GM18499 (cell line): ENCODE results near the gene DNAJB11.

Experiments
- ATAC-seq: cut with Tn5 transposase; IDR thresholded peaks from one replicate; pipeline ENCODE4 v1.9.1; 2021; ENCODE audit warnings: moderate number of reproducible peaks; ENCODE audit not compliant: insufficient read depth, unreplicated experiment

Gene DNAJB11

GRCh38 chr3:186592682-186593081, 22.2 kb downstream of the DNAJB11 start:
- ATAC-seq = no peak

- no peak for ATAC-seq
Measured at GRCh38 chr3:186593862-186594261, 23.3 kb downstream of the DNAJB11 start.

- no peak for ATAC-seq
Measured at GRCh38 chr3:186594591-186595113, 24.1 kb downstream of the DNAJB11 start.

DNA sequence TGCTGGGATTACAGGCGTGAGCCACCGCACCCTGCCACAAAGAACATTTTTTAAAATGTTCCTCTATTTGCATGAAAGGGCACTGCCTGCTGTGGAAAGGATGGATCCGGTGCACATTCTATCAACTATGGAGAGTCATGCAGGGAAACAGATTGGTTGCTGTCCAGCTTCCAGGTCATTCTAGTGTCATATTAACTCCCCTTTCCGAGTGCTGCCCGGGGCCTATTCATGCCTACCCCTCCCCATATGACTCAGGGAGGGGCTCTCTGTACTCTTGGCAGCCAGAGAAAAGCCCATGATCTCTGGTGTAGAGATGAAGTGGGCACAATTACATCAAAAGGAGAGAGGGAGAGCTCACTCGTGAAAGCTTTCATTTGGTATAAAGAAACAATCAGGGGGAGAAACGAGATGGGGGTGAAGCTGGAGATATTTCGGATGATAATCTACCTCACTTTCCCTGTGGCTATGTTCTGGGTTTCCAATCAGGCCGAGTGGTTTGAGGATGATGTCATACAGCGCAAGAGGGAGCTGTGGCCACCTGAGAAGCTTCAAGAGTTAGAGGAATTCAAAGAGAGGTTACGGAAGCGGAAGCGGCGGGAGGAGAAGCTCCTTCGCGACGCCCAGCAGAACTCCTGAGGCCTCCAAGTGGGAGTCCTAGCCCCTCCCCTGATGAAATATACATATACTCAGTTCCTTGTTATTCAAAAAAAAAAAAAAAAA, 26.2 kb downstream of the DNAJB11 start:
- ATAC-seq = no peak

DNA sequence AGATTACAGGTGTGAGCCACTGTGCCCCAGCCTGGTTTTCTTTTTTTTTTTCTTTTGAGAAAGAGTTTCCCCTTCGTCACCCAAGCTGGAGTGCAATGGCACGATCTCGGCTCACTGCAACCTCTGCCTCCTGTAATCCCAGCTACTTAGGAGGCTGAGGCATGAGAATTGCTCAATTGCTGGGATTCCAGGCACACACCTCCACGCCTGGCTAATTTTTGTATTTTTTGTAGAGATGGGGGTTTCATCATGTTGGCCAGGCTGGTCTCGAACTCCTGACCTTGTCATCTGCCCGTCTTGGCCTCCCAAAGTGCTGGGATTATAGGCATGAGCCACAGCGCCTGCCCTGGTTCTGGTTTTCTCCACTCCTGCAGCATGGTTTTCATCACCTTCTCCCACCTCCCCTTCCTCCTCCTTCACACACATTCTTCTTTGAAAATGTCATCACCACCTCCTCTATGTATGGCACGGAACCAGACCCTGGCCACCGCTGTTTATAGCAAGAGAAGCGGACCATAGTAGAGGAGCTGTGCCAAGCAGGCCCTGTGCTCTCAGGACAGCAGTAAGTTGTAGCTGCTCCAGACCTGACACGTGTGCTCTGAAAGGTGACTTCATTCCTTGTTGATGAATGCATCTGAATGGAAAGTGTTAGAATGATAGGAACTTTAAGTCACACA, 27.7 kb downstream of the DNAJB11 start:
- ATAC-seq = no peak

DNA sequence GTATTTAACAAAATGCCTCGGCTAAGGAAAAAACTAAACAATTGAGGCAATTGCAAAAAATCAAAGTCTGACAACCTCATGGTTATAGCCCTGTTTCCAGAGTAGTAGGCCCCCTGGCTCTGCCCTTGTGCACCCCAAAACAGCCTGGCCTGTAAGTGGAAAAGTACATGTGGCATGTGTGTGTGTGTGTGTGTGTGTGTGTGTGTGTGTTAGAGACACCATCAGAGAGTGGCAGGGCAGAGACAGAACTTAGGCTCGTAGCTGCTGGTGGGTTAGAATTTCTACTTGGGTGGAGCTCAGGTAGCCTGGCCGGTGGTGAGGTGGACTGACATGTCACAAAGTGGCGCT, 28.2 kb downstream of the DNAJB11 start:
- ATAC-seq = no peak

DNA sequence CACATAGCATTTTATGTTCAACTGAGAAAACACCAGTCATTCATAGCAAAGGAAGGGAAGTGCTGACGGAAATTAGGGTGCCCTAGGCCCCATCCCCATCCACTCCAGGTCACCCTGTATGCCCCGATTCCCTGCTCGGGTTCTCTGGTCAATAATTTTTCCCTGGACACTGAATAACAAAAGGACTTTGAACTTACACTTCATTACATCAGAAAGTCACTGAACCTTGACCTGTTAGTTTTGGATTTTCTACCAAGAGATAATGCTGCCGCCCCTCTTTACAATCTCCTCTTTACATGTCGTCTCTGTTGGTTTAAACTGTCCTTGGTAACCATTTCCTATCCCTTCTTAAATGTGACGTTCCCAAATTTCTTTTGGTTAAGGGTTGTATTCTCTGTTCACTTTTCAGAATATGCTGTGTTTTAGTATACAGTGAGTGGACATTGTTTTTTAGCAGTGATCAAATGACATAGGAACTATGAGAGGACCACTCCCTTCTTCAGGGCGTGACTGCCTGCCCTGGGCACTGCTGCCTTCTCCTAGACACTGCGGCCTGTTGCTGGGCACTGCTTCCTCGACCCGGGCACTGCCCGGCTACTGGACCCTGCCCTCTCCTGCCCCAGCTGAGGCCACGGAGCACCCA, 28.7 kb downstream of the DNAJB11 start:
- no peak for ATAC-seq

DNA sequence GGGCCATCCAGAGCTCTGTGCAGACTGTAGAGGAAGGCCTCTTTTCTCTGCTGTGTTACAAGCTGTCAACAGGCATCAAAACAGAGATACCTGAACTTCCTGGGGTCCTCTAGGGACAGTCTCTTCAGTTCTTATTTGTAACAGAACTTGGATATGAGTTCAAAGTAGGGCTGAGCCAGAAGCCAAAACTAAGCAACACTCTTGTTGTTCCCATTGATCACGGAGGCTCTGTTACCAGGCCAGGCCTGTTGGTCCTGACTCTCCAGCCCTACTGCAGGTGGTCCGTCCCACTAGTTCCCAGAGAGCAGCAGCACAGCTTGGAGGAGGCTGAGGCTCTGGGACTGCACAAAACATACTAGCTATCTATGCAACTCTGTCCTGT, 29.3 kb downstream of the DNAJB11 start:
- ATAC-seq = no peak

GRCh38 chr3:186600896-186601295, 30.4 kb downstream of the DNAJB11 start:
- ATAC-seq = no peak

DNA sequence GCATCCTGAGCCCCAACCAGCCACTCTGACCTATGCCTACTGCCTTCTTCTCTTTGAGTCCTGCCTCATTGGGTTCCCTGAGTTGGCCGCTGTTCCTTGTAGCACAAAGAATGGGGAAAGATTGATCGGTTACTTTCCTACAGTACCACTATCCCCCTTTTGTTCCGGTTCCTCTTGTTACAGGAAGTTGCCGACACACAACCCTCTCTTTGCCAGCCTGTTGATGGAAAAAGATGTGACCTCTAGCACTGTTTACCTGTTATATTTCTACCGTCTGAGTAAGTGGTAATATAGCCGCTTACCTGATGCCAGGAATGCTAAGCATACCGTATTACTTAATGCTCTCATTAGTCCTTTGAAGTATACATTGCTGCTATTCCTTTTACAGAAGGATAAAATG, 32.6 kb downstream of the DNAJB11 start:
- no peak for ATAC-seq

DNA sequence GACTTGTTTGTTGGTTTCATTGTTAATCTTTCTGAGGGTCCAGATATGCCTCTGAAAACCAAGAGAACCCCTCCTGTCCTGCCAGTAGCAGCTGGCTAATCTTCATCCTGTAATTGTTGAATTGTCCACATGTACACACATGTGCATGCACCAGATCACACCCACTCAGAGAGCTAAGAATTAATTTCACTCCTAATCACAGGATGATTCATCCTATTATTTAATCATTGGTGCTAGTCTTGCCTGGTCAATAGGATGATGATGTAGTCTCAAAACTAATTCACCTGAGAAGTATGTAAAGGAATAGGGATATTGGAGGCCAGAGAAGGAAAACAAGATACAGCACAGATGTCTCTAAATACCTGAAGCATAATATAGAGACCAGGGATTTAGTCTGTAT, 34.6 kb downstream of the DNAJB11 start:
- no peak for ATAC-seq

- ATAC-seq = no peak
Measured at GRCh38 chr3:186605561-186606545, 35.3 kb downstream of the DNAJB11 start.

- ATAC-seq = no peak
Measured at GRCh38 chr3:186608624-186609215, 38.2 kb downstream of the DNAJB11 start.

DNA sequence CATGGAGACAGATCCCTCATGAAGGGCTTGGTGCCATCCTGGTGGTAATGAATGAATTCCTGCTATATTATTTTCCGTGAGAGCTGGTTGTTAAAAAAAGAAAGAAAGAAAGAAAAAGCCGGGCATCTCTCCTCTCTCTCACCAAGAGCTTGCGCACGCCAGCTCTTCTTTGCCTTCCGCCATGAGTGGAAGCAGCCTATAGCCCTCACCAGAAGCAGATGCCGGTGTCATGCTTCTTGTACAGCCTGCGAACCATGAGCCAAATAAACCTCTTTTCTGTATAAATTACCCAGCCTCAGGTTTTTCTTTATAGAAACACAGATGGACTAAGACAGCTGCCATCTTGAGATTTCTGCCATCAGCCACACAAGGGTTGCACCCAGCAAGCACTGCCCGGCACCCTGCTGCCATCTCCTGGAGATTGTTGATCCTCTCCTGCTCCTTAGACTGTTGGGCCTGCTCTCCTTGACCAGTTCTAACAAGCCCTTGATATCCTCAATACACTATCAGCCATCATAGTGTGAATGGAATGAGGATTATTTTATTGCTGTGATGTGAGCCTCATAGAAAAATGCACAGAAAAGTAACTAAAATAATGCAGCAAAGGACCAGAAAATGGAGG, 38.8 kb downstream of the DNAJB11 start:
- ATAC-seq = no peak

- no peak for ATAC-seq
Measured at GRCh38 chr3:186612065-186612464, 41.5 kb downstream of the DNAJB11 start.

GRCh38 chr3:186612721-186613636, 42.5 kb downstream of the DNAJB11 start, which contains the start of gene AHSG:
AHSG (plus strand) TSS chr3:186613060; CDS start chr3:186613142, 82 bp downstream.
- no peak for ATAC-seq

DNA sequence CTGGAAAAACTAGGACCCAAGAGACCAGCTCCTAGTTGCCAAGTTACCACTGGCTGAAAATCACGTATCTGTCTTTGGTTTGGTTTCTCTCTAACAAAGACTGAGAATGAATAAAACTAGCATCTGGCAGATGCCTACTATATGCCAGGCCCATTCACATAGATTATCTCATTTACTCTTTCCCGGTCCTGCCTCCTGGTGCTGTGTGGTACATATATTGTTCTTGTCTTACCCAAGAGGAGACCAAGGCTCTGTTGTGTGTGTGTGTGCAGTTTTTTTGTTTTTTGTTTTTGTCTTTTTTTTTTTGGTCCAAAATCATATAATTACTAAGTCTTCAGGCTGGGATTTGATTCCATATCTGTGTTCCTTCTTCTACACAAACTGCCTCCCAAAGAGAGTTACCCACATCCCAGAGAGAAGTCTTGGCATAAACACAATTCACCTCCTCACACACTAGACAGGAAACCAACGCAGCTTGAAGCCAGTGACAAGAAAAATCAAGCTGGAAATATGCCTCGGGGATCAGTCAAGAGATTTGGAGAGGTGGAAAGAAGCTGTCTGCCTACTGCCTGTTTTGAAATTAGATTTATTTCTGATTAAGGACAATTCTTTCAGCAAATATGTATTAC, 43.2 kb downstream of the DNAJB11 start:
- ATAC-seq = no peak

- ATAC-seq = no peak
Measured at GRCh38 chr3:186614266-186614596, 43.7 kb downstream of the DNAJB11 start.
